Upper lobe of left lung (tissue), 6 donors: Measurements from ENCODE around the gene C16orf82. TPM values are rescaled to one million over a fixed set of nuclear protein-coding genes. Genes with fewer than 3 reads are reported as not detected.

ENCODE experiments used
- ATAC-seq, 2 donors: fragments of 200-7000 bp; cut with Tn5 transposase; one replicate each; pipeline ENCODE4 v1.9.1; 2022; ENCODE audit warnings: mild to moderate bottlenecking in 2 of 2, moderate library complexity in 2 of 2; ENCODE audit not compliant: low FRiP score in 2 of 2
- DNase-seq, 2 donors: peaks; one replicate each; pipeline ENCODE4 v3.0.0-alpha.2; 2019 to 2020
- H3K27ac ChIP-seq, 4 donors: fragments of 200-600 bp; sonication (generic); one replicate each; pipeline ENCODE4 v1.5.1; 2016 to 2019
- H3K27me3 ChIP-seq, 4 donors: fragments of 200-600 bp; sonication (generic); one replicate each; pipeline ENCODE4 v1.5.1; 2017 to 2019
- H3K36me3 ChIP-seq, 4 donors: fragments of 200-600 bp; sonication (generic); one replicate each; pipeline ENCODE4 v1.5.1; 2016 to 2019
- H3K4me1 ChIP-seq, 4 donors: fragments of 200-600 bp; sonication (generic); one replicate each; pipeline ENCODE4 v1.5.1; 2018 to 2019
- H3K4me3 ChIP-seq, 4 donors: fragments of 200-600 bp; sonication (generic); one replicate each; pipeline ENCODE4 v1.5.1; 2017 to 2019; ENCODE audit warnings: mild to moderate bottlenecking in 2 of 4, moderate library complexity in 1 of 4
- H3K9me3 ChIP-seq, 4 donors: fragments of 200-600 bp; sonication (generic); one replicate each; pipeline ENCODE4 v1.5.1; 2018 to 2019
- CTCF ChIP-seq, 6 experiments: fragments of 450-650 bp in 4 of 6; fragments of 200-600 bp in 2 of 6; sonication (generic) in 2 of 6; IDR thresholded peaks; one replicate each; pipeline ENCODE4 v1.5.1; 2016 to 2019; ENCODE audit warnings: antibody characterized with exemption in 6 of 6
- EP300 ChIP-seq, 4 donors: sonication (generic); formaldehyde crosslinking; IDR thresholded peaks; one replicate each; pipeline ENCODE4 v1.5.1; 2017; ENCODE audit warnings: antibody characterized with exemption in 4 of 4, control low read depth in 2 of 4
- POLR2A ChIP-seq, 4 donors: fragments of 450-650 bp; IDR thresholded peaks; one replicate each; pipeline ENCODE4 v1.5.1; 2016 to 2017; ENCODE audit warnings: antibody characterized with exemption in 4 of 4, mild to moderate bottlenecking in 2 of 4
- POLR2AphosphoS5 ChIP-seq, 2 donors: sonication (generic); formaldehyde crosslinking; IDR thresholded peaks; one replicate each; pipeline ENCODE4 v1.5.1; 2017; ENCODE audit warnings: antibody characterized with exemption in 2 of 2
- WGBS, 2 donors: methylation state at CpG; one replicate each; pipeline ENCODE4 v1.1.5; 2017 to 2018; 5-methylcytosine and 5-hydroxymethylcytosine counted together
- total RNA-seq, 6 donors: library from RNA; depleted of rRNA in 4 of 6; stranded (reverse); fragments of >200 nt in 4 of 6; gene quantifications; one replicate each; pipeline versions ENCODE4 v1.1.0 to v1.2.1, GENCODE V29; 2016 to 2021
- donor health status: DM: no; HTN: no; CAD: no; lungs with moderate emphysema.
- donor health status: DM: no; HTN: yes; CAD: no; lungs with severe emphysema.

C16orf82 gene
- total RNA-seq, 6 donors from 2014 or later = not detected

- no peak for TF ChIP-seq POLR2AphosphoS5 (IDR thresholded peaks at IDR 0.05)
- TF ChIP-seq EP300 (IDR thresholded peaks at IDR 0.05) = no peak
- TF ChIP-seq POLR2A (IDR thresholded peaks at IDR 0.05) = no peak
- no peak for TF ChIP-seq CTCF (IDR thresholded peaks at IDR 0.05)
- no peak overlapping the region for H3K4me3 ChIP-seq
- peaks cover 0 to 4% (median 0%) of the 10 kb centered on the region in 4 donors for H3K9me3 ChIP-seq
- 87 to 88% methylated on average over 3 of the region's 3 CpGs for WGBS, 2 donors
- H3K4me1 ChIP-seq = no peaks in the 10 kb centered on the region
- H3K36me3 ChIP-seq = no peaks in the 10 kb centered on the region
- no peak for ATAC-seq
- no peak overlapping the region for H3K27ac ChIP-seq
- DNase-seq = no peak
- no peaks in the 10 kb centered on the region for H3K27me3 ChIP-seq
Observed at GRCh38 chr16:27098366-27099049, 31.8 kb downstream of the C16orf82 start.

GRCh38 chr16:27102701-27103575, 36.2 kb downstream of the C16orf82 start:
- no peak overlapping the region for H3K27ac ChIP-seq
- H3K9me3 ChIP-seq = no peaks in the 10 kb centered on the region
- H3K4me1 ChIP-seq = no peaks in the 10 kb centered on the region
- TF ChIP-seq CTCF (IDR thresholded peaks at IDR 0.05) = no peak
- 66 to 79% methylated on average over 8 to 11 of the region's 11 CpGs for WGBS, 2 donors
- H3K4me3 ChIP-seq = no peak overlapping the region
- no peak for DNase-seq
- no peak for ATAC-seq
- H3K36me3 ChIP-seq = no peaks in the 10 kb centered on the region
- no peaks in the 10 kb centered on the region for H3K27me3 ChIP-seq

GRCh38 chr16:27103954-27104353, 37.2 kb downstream of the C16orf82 start:
- 78 to 100% methylated on average over 1 of the region's 1 CpG for WGBS, 2 donors
- Histone ChIP-seq H3K4me1 (no peaks in the 10 kb centered on the region), H3K36me3 (no peaks in the 10 kb centered on the region), H3K27ac (no peak overlapping the region), H3K9me3 (no peaks in the 10 kb centered on the region), H3K27me3 (no peaks in the 10 kb centered on the region), H3K4me3 (no peak overlapping the region)
- ATAC-seq (no peak), DNase-seq (no peak)
- no peak for TF ChIP-seq POLR2A (IDR thresholded peaks at IDR 0.05)
- TF ChIP-seq POLR2AphosphoS5 (IDR thresholded peaks at IDR 0.05) = no peak
- no peak for TF ChIP-seq CTCF (IDR thresholded peaks at IDR 0.05)

- peaks cover 5 to 8% (median 7%) of the 10 kb centered on the region in 4 donors for H3K4me1 ChIP-seq
- no peak for TF ChIP-seq EP300 (IDR thresholded peaks at IDR 0.05)
- TF ChIP-seq CTCF (IDR thresholded peaks at IDR 0.05) = no peak
- no peak for TF ChIP-seq POLR2A (IDR thresholded peaks at IDR 0.05)
- no peak for TF ChIP-seq POLR2AphosphoS5 (IDR thresholded peaks at IDR 0.05)
- H3K9me3 ChIP-seq = no peaks in the 10 kb centered on the region
- no peak overlapping the region for H3K27ac ChIP-seq
- DNase-seq (no peak), ATAC-seq (no peak)
- 81 to 85% methylated on average over 6 of the region's 6 CpGs for WGBS, 2 donors
- no peaks in the 10 kb centered on the region for H3K36me3 ChIP-seq
- H3K27me3 ChIP-seq = no peaks in the 10 kb centered on the region
- H3K4me3 ChIP-seq = no peak overlapping the region
Observed at GRCh38 chr16:27106305-27106704, 39.6 kb downstream of the C16orf82 start.
